GM21576 (cell line): ENCODE results near the gene GRIK4.

Experiments
- ATAC-seq: cut with Tn5 transposase; IDR thresholded peaks from one replicate; pipeline ENCODE4 v1.9.1; 2021; ENCODE audit warnings: mild to moderate bottlenecking, moderate library complexity; ENCODE audit not compliant: unreplicated experiment

GRIK4 gene

GRCh38 chr11:120931057-120931779 lies 419.7 kb downstream of the GRIK4 start:
- no peak for ATAC-seq

DNA sequence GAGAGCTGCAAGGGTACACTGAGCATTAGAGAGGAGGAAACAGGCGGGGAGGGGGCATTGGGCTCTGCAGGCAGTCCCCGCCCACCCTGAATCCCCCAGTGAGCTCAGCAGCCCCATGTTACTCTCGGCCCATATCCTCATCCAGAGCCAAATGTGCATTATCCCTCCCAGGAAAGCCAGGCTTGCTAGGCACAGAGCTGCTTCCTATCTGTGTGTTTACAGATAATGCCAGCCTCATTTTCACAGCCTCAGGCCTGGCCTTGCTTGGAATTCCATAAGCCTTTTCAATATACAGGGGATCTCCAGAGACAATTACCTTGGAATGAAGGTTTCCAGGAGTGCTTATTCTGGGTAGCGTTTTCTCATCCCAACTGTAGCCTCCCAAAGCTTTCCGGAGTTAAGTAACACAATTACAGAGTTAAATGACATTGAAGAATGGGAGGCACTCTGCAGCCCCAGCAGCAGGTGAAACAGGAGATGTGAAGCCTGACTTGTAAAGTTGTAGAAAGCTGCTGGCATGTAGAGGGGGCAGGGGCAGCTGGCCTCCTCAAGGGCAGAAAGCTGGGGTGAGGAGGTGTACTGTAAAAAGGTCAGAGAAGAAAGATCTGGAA lies 420.9 kb downstream of the GRIK4 start:
- no peak for ATAC-seq

DNA sequence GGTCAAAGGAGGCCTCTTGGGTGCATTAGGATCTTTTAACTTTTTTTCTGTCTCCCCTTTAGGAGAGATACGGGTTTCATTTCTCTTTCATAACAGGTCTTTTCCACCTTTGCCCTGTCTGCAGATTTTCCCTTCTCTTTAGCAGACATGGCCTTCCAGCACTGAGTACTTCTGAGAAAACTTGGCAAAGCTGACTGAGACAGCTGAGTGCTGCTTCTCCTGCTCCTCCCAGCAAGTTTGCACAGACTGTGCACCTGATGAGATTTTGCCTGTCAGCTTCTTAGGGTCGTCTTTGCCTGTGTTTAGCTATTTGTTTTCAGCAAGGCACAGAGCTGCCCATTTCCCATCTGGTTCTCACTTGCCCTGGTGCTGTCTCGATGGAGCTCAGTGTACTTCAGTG lies 424.8 kb downstream of the GRIK4 start:
- no peak for ATAC-seq

DNA sequence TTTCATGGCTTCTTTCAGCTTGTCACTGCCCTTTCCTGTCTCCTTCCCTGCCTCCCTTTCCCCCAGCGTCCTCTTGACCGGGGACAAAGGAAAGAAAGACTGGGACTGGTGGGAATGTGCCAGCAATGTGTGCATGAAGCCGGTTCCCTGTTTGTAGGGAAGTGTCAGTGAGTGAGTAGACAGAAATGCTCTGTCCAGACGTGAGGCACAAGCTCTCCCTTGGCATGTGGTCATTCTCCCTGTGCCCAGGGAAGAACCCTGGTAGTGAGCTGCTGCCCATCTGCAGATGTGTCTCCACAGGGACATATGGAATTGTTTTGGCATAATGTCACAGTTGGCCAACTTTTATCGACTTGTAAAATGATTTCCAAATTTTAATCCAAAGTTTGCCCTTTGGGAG lies 426.0 kb downstream of the GRIK4 start:
- ATAC-seq = no peak

GRCh38 chr11:120938260-120938659 lies 426.7 kb downstream of the GRIK4 start:
- ATAC-seq = no peak

- no peak for ATAC-seq
Measured at GRCh38 chr11:120940160-120940848, 428.8 kb downstream of the GRIK4 start.

DNA sequence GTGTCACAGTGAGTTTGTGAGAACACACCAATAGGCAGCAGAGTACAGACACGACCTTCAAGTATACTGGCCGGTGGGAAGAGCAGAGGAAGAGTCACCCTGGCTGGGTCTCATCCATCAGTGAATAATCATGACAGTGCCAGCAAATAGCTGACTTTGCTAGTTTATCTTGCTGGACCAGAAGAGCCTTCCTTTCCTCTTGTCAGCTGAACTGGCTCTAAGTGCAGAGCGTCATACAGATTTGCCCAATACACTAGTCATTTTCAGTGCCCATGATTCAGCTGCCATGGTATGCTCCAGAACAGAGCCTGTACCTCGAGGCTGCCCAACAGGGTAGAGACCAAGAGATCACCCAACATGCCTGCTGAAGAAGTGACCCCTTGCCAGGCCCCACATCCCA lies 429.5 kb downstream of the GRIK4 start:
- ATAC-seq = no peak

DNA sequence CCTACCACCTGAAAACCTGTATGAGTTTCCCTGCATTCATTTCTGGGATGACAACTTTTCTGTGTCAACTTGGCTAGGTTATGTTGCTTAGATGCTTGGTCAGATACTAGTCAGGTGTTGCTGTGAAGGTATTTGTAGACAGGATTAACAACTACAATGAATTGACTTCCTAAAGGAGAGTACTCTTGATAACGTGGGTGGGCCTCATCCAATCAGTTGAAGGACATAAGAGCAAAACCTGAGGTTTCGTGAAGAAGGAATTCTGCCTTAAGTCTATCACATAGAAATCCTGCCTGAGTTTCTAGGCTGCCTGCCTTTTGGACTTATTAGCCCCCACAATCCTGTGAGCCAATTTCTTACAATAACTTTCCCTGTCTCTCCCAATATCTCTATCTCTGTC lies 431.2 kb downstream of the GRIK4 start:
- ATAC-seq = no peak

DNA sequence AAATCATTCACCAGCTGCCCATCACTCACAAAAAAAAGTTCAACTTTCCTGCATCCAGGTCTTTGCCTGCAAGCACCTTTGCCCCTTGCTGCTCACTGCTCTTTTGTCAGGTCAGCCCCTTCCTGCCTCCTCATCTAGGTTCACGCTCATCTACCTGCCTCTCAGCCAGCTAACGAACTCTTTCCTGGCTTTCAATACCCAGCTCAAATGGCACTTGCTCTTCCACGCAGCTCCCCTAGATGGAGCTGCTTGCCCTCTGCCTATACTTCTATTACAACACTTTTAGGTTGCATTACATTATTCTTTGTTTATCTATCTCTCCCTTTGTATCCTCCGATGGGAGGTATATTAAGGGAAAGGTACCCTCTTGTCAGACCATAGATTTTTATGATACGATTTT lies 433.5 kb downstream of the GRIK4 start:
- ATAC-seq = no peak

DNA sequence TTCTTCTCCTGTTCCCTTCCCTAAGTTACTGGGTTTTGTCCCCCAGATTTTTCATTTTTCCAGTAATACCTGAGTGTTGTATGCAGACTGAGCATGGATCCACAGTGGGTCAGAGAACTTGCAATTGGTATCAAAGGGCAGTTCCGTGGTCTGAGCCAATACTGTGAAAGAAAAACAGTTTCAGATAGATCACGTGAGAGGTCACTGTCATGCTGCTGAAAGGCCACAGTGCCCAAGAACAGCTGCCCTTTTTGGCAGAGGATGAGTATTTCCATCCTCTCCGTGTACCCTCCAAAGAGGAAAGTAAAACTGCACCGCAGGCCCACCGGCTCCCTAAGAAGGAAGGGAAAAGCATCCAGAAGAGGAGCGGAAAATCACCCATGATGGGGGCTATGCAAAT lies 439.3 kb downstream of the GRIK4 start:
- ATAC-seq = no peak

DNA sequence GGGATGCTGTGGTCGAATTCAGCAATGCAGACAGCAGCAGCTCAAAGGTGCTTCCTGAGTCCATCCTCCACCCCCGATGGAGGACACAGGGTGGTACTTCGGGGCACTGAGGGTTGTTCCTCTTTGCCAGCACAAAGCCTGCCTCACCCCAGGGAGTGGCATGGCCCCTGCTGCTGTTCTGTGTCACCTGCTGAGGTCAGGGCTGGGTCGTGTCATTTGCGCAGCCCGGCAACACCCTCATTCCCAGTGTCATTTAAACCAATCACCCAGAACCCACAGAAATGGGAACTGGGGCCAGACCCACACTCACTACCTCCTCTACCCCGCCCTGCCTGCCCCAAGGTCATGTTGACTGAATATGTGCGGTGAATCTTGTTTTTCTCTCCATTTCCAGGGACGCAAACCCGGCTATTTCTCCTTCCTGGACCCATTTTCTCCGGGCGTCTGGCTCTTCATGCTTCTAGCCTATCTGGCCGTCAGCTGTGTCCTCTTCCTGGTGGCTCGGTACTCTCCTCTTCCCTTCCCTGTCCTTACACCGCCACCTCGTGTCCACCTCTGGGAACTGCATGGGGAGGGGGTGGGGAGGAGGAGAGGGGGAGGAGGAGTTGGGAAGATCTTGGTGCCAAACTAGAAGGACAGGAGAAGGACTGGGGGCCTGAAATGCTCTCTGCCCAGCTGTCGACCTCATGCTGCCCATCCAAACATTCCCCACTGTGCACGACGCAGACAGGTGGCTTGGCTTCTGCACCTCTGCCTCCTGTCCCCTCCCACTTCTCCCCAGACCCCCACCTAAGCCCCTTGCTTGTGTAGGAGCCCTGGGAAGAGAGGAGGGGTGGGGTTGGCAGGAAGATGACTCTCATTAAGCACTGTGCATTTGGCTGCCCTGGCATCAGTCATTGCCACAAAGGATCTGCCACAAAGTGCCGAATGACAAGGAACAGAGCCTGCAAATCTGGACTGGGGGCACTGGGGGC lies 441.2 kb downstream of the GRIK4 start:
- ATAC-seq = no peak

DNA sequence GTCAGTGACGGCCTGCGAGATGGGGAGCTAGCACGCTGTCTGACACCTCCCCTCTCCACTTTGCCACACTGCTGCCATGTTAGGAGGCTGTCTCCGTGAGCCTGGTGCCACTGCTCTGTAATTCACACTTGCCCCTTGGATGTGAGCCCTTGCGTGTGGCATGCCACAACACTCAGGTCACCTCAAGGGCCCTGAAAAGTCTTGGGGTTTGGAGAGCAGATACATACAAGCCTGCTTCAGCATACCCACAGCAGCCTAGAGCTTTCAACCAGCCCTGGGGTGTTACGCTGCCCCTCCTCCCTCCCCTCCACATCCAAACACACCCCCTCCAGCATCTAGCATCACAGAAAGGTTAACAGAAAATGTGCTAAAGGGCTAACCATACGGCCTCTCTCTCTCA lies 442.8 kb downstream of the GRIK4 start:
- no peak for ATAC-seq

DNA sequence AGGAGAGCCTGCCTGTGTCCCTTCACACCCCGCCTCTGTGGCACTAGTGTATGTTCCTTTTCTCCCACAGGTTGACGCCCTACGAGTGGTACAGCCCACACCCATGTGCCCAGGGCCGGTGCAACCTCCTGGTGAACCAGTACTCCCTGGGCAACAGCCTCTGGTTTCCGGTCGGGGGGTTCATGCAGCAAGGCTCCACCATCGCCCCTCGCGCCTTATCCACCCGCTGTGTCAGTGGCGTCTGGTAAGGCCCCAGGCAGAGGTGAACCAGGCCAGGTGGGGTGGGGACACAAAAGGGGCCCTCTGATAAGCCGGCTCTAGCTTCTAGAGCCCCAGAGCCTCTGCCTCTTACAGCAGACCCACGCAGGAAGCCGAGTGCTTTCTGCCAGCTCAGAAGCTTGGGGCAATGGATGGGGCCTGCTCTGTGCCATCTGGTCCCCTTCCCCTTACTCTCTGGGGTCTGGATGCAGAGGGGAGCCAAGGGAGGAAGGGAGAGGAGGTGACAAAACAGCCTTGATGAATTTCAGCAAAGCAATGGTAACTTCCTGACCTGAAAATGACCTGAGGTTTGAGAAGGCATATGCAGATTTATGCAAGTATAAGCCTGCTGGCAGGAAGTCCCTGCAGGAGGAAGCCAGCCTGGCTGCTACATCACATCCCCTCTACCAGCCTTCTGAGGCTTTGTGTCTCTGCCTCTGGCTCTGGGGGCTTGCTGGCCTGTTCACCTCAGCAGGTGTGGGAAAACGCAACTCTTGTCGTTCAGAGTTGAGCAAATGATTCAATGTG lies 445.4 kb downstream of the GRIK4 start:
- ATAC-seq = no peak

DNA sequence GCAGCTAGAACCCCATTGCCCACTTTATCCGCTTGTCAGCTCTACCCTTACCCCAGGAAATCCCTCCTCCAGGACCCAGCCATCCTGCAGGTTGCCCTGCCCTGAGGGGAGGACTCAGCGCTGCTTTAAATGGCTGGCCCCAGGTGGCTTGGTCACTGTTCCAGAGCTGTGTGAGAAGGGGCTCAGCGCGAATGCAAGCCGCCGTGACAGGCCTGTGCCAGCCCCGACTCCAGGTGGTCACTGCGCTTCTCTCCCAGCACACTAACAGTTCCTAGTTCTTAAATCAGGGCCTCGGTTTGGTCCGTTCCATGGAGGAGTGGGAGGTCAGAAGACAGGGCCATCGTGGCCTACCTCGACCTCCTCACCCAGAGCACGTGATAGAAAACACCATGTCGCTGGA lies 446.6 kb downstream of the GRIK4 start:
- ATAC-seq = no peak

- ATAC-seq = no peak
Measured at GRCh38 chr11:120959189-120959588, 447.6 kb downstream of the GRIK4 start.

- ATAC-seq = no peak
Measured at GRCh38 chr11:120964857-120965256, 453.3 kb downstream of the GRIK4 start.

DNA sequence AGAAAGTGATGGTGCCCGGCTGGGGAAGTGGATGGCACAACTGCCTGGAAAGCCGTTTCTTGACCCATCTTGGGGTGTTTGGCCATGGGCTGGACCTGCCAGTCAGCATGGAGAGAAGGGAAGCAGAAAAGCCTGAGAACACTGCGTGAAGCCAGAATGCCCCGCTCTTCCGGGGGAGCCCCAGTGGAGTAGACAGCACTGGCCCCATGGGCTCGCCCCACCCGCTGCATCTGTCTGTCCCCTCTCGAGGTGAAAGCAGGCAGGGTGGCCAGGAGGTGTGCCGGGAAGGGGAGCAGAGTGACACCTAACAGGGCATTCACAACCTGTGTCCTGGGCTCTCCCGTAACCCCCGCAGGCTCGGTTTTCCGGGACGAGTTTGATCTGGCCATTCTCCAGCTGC lies 455.3 kb downstream of the GRIK4 start:
- no peak for ATAC-seq

GRCh38 chr11:120969993-120970392 lies 458.4 kb downstream of the GRIK4 start:
- ATAC-seq = no peak

DNA sequence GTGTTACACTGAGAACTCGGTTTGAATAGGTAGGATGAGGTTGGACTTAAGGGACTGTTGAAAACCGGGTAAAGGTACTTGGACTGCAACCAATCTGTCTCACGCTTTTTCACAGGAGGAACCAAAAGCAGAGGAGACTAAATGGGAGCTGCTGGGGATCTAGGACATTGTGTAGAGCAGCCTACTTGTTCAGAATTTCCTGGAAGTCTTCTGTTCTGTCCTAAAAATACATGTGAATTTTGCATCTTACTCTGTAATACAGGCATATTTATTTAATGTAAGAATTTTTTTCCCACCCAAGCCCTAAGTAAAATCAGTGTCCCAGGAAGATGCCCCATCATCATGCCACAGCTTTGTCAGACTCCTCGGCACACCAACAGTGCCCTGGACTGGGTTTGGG lies 460.3 kb downstream of the GRIK4 start:
- ATAC-seq = no peak

DNA sequence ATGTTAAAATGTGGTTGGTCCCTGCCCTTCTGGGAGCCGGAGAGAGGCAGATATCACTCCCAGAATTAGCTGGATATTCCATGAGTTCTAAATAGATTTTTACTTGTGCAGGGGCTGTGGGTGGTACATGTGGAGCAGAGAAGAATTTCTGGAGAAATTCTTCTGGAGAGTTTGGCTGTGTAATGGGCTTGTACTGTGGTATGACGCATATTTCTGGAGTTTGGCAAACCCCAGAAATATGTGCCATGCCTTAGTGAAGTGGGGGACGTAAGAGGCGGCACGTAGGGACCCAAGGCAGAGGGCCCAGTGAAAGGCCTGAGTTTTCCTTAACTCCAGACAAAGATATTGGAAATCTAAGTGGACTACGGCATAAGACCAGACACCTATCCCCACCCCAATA lies 461.1 kb downstream of the GRIK4 start:
- ATAC-seq = no peak
